Choroid plexus epithelial cell (primary cell): ENCODE data around the gene XXYLT1.
A peak's percentile ranks its signal among the peaks of the same experiment; 100 is the strongest.

ENCODE experiments used
- DNase-seq: peaks from one replicate; pipeline ENCODE4 v3.0.0-alpha.2; 2010; ENCODE audit warnings: low read depth
- H3K4me3 ChIP-seq: 2 replicates; pipeline ENCODE4 v1.5.1; 2011; ENCODE audit warnings: low read depth, mild to moderate bottlenecking, control low read depth, low read length, moderate library complexity
- TF ChIP-seq, protein P1 (sequence below): conservative IDR thresholded peaks from 2 replicates; pipeline ENCODE4 v1.5.1; 2011; ENCODE audit warnings: low read depth, mild to moderate bottlenecking, control low read depth, inconsistent platforms, low read length, moderate library complexity

XXYLT1 gene

DNA sequence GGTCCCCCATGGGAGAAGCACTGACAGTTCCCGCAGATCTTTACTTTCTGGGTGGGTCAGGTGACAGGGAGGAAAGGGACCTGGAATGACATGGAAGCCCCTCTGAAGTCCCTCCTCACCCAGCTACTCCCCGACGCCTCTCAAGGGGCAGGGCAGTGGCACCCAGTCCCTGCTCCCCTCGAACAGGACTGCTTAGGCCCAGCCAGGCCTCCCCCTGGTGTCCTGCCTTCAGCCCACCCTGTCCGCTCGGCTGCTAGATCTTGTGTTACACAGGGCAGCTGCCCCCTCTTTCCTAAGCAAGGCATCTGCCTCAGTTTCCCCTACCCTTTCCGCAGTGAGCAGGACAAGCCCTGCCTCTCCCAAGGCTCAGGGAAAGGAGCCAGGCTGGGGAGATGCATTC lies 226.5 kb downstream of the XXYLT1 start:
- no peak for DNase-seq

DNA sequence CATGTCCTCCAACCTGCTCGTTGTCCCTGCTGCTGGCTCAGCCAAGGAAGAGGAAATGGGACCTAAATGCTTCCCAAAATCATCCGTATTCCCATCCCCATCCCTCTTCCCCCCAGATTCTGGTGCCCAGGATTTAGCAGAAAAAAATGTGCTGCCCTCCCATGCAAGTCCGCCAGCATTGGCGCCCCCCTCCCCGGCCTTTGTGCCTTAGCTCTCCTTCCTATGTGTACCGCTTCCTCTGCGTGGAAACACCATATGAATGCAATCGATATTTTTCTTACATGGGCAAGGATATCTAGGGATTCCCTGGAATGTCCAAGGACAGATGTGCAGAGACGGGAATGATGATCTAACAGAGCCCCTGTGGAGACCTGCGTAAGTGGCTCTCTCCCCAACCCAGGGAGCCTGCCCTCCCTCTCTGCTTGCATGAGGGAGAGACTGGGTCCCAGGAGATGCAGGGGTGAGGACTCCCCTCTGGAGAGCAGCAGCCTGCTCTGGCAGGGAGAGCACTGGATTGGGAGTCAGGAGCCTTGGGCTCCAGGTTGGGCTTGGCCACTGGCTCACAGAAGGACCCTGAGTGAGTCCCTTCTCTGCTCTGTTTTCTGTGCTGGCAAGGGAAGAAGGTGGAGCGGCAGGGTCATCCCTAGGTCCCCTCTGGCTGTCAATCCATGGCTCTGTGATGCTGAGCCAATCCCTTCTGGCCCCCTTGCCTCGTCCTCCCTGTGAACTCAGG lies 227.2 kb downstream of the XXYLT1 start:
- peak; percentile 62 for DNase-seq
- TF ChIP-seq, protein P1, sequence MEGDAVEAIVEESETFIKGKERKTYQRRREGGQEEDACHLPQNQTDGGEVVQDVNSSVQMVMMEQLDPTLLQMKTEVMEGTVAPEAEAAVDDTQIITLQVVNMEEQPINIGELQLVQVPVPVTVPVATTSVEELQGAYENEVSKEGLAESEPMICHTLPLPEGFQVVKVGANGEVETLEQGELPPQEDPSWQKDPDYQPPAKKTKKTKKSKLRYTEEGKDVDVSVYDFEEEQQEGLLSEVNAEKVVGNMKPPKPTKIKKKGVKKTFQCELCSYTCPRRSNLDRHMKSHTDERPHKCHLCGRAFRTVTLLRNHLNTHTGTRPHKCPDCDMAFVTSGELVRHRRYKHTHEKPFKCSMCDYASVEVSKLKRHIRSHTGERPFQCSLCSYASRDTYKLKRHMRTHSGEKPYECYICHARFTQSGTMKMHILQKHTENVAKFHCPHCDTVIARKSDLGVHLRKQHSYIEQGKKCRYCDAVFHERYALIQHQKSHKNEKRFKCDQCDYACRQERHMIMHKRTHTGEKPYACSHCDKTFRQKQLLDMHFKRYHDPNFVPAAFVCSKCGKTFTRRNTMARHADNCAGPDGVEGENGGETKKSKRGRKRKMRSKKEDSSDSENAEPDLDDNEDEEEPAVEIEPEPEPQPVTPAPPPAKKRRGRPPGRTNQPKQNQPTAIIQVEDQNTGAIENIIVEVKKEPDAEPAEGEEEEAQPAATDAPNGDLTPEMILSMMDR, result no peak

More for the DNA sequence above, 226.5 kb downstream of the XXYLT1 start:
- TF ChIP-seq, protein P1, result no peak
- no peak overlapping the region for H3K4me3 ChIP-seq

DNA sequence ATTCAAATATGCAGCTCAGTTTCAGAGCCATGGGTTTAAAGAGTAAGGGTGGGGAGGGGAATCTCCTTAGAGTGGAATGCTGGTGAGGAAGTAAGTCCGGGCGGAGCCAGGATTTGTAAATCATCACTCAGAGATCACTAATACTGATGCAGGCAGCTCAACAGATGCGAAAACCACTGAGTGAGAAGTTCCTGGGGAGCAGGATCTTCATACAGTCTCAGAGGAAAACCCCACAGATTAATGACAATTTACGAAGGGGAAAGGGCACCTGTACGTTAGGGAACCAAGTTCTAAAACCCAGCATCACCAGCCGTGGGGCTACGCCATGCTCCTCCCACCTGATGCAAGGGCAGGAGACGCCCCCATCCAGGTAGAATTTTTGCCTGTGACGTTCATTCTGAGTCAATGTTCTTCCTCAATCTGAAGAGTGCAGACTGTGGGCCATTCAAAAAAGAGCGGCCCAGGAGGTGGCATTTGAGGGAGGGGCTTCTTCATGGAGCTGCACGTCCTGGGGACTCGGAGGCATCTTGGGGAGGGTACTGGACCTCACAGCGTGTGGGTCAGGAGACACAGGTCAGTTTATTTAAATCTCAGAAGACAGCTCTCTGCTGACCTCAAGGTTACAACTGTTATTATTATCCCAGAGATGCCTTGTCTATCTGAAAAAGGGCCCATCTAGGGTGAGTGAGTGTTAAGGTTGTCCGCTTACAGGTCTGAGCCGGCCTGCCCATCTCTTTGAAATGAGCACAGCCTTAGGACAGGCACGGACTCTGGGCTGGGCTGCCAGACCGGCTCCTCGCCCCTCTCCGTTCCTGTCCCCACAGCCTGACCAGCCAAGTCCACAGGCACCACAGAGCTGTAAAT lies 228.0 kb downstream of the XXYLT1 start:
- DNase-seq, result no peak
- no peak overlapping the region for H3K4me3 ChIP-seq
- TF ChIP-seq, protein P1, result no peak

More for the DNA sequence above, 227.2 kb downstream of the XXYLT1 start:
- no peak overlapping the region for H3K4me3 ChIP-seq

DNA sequence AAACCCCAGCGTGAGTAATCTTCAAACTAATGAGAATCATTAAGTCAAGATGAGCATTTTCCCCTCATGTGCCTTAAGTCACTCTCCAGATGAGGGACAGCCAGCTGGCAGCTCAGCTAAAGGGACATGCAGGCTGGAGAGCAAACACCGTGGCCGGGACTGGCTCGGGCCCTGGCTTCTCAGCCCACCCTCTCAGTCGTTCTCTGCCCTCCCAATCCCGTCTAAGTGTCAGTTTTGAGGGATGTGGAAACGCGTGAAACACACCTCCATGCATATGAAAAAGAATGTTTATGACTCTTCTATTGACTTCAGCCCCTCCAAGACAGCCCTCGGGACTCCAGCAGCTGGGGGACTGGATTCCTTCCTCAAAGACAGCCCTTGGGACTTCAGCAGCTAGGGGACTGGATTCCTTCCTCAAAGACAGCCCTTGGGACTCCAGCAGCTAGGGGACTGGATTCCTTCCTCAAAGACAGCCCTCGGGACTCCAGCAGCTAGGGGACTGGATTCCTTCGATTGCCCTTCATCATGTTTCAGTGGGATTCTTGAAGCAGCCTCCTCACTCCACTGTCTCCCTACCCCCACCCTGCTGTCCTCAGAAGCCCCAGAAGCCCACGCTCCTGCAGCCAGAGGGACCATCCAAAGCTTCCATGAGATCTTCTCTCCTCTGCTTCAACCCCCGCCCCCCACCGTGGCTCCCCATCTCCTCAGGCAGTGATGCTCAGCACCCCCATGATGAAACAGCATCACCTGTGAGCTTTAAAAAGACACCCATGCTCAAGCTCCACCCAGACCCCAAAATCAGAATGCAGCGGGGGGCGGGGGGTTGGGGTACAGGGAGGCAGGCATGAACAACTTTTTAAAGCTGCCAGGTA lies 228.9 kb downstream of the XXYLT1 start:
- DNase-seq, result no peak
- TF ChIP-seq, protein P1, result no peak
- H3K4me3 ChIP-seq, result no peak overlapping the region

DNA sequence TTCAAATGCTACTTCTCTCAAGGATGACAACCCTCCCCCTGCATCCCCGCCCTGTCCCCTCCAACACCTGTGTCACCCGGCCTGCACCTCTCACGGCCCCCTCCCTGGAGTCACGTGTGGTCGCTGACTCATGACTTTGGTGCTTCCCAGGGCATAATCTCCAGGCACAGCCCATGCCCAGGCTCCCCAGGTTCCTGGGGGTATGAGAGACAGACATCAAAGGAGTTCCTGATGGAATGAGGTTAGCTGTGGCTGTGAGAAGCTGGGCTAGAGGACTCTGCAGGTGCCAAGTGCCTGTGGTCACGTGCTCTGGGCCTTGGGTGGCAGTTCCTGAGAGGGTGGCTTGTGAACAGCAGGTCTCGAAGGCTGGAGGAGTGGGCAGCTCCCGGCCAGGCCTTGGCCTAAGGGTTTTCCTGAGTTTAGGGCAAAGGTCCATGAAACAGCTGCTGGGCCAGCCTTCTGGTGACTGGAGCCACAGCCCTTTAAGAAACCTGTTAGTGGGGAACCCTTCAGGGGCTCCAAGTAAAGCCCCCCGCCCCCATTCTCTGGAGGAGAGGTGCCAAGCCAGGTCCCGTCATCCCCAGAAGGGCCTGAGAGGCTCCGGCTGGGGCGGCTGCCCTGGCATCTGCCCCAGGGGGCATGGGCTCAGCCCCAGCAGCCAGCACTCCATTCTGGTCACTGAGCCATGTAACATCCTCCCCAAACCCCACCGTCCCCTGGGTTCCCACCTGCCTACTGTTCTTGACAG lies 230.0 kb downstream of the XXYLT1 start:
- H3K4me3 ChIP-seq, result no peak overlapping the region
- no peak for DNase-seq
- TF ChIP-seq, protein P1, result no peak

DNA sequence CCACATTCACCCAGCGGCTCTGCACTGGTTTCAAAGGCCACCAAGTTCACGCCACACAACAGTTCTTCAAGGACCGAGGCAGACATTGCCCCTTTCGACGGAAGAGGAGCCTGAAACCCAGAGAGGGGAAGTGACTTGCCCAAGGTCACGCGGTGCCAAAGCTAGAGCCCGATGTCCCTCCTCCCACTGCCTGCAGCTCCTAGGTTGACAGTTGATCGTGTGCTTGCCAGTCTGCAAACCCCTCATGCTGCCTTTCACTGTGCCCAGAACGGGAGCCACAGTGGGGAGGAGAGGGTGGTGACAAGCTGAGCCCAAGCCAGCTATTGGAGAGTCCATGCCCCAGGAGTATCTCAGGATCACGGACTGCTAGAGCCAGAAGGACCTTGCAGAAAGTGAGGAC lies 230.9 kb downstream of the XXYLT1 start:
- H3K4me3 ChIP-seq, result no peak overlapping the region
- no peak for DNase-seq
- TF ChIP-seq, protein P1, result no peak
